ENCODE results near the gene TMCC2.

Gene TMCC2

DNA sequence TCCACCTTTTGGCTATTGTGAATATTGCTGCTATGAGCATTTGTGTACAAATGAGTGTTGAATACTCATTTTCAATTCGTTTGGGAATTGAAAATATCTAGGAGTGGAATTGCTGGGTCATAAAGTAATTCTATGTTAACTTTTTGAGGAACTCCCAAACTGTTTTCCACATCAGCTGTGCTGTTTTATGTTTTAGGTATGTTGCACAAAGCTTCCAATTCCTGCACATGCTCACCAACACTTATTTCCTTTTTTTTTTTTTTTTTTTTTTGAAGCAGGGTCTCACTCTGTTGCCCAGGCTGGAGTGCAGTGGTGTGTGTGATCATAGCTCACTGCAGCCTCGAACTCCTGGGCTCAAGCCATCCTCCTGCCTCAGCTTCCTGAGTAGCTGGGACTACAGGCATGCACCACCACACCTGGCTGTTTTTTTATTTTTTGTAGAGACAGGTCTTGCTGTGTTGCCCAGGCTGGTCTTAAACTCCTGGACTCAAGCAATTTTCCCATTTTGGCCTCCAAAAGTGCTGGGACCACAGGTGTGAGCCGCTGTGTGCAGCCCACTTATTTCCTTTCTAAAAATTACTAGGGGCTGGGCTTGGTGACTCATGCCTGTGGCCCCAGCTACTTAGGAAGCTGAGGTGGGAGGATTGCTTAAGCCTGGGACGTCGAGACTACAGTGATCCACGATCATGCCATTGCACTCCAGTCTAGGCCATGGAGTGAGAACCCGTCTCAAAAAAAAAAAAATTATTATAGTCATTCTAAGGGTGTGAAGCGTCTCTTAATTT is 33.4 kb downstream of the TMCC2 start:
- DNase-seq (ENCODE audit: low spot score) = no peak

DNA sequence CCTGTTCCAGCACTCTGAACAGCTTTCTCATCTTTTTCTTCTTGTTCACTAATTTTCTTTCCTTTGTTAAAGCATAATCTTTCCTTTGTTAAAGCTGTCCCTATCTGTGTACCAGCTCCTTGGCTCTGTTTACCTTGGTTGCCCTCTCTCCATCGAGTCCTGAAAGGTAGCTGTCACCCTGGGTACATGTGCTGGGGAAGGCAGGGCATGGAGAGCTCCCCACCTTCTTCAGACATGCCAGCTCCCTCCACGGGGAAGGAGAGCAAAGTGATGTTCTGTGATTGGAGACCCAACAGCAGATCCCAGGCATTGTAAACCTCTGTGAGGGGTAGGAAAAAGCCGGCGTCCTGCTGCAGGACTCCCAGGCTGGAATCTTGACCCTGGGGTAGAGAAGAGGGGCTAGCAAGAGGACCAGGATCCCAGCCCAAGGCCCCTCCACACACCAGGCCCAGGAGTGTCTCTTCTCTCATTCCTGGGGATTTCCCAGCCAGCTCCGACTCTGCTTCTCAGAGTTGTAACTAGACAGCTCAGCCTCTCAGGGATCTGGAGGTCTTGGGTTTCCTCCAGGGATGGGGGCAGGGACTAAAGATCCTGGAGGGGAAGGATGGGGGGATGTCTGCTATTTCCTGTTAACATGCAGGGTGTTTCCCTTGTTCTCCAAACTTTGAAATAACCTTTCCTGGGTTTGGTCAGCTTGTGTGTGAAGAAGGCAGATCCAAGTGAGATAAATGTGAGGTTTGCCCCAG is 34.4 kb downstream of the TMCC2 start:
- no peak for DNase-seq (ENCODE audit: low spot score)

DNA sequence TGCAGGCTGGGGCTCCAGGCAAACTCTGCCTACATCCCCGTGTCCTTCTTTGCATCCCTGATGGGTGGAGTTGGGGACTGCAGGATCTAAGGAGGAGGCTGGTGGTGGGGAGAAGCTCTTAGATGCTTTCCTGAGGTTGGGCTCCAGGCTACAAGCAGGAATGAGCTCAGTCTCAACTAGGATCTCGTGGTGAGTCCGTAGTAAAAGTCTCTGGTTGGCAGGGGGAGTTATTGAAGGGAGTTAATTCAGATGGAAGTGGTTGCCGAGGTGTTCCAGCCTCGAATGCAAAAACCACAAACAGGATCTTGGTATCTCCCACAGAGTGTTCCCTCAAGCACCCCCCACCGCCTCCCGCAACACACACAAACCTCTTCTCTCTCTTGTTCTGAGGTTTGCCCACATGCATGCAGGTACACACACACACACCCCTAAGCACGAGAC is 35.0 kb downstream of the TMCC2 start:
- DNase-seq (ENCODE audit: low spot score) = no peak

DNA sequence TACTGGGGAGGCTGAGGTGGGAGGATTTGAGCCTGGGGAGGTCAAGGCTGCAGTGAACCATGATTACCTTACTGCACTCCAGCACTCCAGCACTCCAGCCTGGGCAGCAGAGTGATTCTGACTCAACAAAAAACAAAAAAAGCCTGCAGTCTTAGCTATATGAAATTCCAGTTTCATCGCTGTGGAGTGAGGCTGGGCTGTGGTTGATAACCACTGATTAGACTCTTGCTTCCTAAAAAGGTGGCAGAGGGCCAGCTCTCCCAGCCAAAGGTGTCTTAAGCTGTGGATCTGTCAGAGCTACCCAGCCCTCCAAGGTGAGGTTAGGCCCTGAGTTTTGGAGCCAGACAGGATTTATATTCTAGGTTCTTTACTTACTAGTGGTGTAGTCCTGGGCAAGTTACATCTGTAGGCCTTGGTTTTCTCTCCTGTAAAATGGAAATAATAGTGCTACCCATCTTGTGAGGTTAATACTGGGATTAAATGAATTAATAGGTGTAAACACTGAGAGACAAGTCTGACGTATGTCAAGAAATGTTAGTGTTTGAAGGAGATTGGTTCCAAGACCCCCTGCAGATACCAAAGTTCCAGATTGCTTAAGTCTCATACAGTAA is 35.9 kb downstream of the TMCC2 start:
- no peak for DNase-seq (ENCODE audit: low spot score)

DNA sequence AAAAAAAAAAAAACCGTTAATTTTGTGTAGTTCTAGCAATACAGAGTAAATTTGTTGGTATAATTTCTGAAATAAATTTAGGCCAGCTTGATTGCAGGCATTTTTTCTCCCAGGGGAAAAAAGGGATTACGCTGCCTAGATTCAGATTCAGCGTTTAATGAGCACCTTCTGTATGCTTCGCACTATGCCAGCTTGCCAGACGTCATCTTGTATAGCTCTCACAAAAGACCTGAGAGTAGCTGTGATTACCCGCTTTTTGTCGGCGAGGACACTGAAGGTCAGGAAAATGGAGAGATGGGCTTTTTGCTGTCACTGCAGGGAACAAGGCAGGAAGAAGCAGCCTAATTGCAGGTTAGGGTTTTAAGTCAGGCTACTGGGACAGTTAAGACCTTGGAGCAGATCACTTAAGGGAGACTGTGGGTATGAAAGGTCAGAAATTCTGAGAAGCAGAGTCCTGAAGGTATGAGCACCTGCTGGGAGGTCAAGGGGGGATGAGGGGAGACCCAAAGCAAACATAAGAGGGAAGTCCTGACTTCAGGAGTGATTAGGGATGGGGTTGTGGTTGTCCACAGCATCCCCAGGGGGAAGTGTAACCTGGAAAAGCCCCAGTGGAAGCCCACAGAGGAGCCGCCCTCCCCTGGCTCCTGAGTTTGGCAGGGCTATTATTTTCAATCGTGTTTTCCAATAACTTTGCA is 39.0 kb downstream of the TMCC2 start:
- DNase-seq (ENCODE audit: low spot score) = no peak

DNA sequence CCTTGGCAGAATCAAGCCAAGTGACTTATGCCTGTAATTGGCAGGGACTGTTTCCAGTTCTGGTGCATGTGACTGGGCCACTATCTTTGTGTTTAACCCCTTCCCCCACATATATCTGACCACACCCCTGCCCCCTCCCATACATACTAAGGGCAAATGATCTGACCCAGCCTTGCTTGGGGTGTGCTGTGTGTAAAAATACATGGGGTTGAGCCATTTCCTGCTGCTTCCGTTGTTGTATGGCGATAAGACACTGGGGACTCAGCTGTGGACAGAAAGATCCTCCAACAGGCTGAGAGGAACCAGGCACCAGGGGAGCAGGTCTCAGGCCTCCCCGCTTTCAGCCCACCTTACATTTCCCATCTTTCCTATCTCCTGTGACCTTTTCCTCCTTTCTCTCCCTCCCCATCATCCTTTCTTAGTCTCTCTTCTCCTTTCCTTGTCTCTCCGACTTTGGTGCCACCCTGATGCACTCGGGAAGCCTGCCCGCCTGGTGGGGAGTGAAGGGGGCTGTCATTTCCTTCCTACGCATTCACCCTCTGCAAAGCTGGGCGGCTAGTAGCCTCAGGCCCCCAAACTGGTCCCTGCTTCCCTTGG is 39.7 kb downstream of the TMCC2 start:
- DNase-seq (ENCODE audit: low spot score) = no peak

DNA sequence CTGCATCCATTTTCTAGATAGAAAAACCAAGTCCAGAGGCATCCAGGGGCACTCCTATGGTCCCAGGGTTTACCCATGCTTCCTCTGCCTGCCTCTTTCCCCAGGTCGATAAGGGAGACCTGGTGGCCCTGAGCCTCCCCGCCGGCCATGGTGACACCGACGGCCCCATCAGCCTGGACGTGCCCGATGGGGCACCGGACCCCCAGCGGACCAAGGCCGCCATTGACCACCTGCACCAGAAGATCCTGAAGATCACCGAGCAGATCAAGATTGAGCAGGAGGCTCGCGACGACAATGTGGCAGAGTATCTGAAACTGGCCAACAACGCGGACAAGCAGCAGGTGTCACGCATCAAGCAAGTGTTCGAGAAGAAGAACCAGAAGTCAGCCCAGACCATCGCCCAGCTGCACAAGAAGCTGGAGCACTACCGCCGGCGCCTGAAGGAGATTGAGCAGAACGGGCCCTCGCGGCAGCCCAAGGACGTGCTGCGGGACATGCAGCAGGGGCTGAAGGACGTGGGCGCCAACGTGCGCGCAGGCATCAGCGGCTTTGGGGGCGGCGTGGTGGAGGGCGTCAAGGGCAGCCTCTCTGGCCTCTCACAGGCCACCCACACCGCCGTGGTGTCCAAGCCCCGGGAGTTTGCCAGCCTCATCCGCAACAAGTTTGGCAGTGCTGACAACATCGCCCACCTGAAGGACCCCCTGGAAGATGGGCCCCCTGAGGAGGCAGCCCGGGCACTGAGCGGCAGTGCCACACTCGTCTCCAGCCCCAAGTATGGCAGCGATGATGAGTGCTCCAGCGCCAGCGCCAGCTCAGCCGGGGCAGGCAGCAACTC is 41.3 kb downstream of the TMCC2 start:
- no peak for DNase-seq (ENCODE audit: low spot score)

DNA sequence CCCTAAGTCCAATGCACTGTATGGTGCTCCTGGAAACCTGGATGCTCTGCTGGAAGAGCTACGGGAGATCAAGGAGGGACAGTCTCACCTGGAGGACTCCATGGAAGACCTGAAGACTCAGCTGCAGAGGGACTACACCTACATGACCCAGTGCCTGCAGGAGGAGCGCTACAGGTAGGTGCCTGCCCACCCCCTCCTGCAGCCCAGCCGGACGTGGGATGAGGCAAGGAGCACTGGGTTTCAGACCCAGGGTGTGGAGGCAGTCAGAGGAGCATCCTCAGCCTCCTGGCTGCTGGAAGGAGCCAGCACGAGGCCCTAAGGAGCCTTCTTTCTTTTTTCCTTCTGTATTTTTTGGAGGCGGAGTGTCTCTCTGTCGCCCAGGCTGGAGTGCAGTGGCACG is 42.0 kb downstream of the TMCC2 start:
- DNase-seq (ENCODE audit: low spot score) = no peak

DNA sequence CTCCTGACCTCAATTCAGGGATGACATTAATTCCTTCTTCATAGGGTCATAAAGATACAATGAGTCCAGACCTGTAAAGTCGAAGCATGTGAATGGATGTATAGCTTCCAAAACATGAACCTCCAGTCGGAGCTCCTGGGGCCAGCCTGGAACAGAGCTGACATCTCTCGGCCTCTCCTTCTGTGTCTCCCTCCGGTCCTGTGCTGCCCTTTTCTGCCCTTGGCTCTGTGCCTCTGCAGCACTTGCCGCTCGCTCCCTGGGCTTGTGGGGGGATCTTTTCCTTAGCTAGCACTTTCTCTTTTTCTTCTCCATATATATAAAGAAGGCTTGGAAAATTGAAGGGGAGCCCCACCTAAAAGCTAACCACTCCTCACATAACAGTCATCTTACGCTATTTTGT is 42.5 kb downstream of the TMCC2 start:
- DNase-seq (ENCODE audit: low spot score) = no peak

DNA sequence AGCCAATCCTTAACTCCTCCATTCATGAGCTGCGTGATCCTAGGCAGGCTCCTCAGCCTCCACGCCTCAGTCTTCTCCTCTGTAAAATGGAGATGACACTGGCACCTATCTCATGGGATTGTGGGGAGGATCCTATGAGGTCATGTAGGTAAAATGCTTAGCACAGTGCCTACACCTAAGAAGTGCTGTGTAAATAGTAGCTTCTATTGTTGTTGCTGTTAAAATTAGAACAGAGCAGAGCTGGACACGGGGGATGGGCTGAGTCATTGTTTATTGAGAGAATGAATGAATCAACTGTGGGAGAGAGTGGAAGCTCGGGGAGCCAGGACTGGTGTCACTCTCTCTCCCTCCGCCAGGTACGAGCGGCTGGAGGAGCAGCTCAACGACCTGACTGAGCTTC is 43.0 kb downstream of the TMCC2 start:
- DNase-seq (ENCODE audit: low spot score) = no peak

DNA sequence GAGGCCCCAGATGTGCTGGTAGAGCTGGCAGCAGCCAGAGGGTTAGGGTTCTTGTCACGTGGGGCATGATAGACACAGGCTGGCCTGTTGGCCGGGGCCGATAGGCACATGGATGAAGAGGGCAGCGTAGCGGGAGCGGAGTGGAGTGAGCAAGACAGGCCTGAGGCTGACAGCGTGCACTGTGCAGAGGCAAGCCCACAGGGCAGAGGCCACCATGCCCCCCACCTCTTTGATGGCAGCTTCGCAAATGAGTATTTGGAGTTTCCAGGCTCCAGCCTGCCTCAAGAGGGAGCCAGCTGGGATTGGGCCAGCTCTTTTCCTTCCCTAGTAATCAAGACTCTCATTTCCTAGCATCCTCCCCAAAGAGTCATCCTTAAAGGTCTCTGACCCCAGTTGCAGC is 43.5 kb downstream of the TMCC2 start:
- no peak for DNase-seq (ENCODE audit: low spot score)

DNA sequence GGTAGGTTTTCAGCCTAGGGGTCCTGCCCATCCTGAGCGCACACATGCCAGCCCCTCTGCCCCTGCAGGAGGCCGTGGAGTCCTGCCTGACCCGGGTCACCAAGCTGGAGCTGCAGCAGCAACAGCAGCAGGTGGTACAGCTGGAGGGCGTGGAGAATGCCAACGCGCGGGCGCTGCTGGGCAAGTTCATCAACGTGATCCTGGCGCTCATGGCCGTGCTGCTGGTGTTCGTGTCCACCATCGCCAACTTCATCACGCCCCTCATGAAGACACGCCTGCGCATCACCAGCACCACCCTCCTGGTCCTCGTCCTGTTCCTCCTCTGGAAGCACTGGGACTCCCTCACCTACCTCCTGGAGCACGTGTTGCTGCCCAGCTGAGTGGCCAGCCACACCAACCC is 44.0 kb downstream of the TMCC2 start:
- DNase-seq (ENCODE audit: low spot score) = no peak

DNA sequence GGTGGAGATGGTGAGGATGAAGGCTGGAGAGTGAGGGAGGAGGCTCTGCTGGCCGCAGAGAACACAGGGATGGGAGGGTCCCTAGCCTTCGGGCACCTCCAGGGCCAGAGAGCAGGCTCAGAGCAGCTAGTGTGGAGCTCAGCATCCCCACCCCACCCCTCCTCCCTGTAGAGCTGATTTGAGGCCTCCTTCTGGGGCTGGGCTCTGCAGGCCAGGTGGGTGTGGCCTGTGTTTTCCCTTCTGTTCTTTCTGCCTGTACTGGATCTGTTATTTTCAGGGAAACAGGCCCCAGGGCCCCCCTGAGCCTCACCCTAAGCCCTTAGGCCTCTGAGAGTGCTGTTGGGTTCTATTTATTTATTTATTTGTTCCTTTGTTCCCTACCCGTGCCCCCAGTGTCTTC is 44.8 kb downstream of the TMCC2 start:
- no peak for DNase-seq (ENCODE audit: low spot score)

DNA sequence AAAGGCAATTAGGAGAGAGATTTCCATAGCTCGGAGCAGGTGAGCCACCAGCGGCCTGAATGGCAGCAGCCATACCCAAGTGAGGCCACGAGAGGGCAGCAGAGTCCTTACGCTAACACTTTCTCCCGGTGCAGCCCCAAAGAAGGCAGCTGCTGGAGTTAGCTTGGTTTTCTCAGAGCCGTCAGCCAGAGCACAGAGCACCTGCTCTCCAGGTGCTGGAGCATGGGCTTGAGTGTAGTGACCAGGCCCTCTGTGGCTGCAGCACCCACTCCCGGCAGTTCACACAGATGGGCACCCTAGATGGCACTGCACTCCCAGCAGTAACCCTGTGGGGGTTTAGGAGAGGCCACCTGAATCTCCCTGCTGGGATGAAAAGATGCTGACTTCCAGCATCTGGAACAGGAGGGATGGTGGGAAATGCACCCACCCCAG is 45.8 kb downstream of the TMCC2 start:
- DNase-seq (ENCODE audit: low spot score) = peak; percentile 85

DNA sequence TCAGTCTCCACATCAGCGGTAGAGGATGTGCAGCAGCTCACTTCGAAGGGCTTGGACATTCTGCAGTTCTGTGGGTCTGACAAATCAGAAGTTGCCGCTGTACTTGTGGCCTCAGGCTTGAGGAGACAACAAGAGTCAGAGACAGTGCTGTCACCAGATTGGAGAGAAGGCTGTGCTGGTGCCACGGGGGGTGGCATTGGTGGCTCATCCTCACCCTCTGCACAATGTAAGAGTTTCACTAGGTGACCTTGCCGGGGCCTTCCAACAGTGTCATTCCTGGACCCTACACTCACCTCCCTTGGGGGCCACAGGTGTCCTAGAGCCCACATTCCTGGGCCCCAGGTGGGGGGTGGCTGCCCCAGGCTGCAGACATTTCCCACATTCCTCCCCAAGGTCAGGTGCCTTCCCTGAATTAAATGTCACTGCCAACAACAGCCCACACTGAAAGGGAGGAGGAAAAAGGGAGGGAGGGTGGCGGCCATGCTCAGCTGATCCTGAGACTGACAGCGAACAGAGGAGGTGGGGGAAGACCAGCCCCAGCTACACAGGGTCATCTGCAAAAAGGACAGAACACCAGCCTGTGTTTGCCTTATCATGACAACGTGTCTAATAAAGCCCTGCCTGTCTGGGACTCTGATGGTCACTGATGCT is 46.4 kb downstream of the TMCC2 start:
- DNase-seq (ENCODE audit: low spot score) = no peak

DNA sequence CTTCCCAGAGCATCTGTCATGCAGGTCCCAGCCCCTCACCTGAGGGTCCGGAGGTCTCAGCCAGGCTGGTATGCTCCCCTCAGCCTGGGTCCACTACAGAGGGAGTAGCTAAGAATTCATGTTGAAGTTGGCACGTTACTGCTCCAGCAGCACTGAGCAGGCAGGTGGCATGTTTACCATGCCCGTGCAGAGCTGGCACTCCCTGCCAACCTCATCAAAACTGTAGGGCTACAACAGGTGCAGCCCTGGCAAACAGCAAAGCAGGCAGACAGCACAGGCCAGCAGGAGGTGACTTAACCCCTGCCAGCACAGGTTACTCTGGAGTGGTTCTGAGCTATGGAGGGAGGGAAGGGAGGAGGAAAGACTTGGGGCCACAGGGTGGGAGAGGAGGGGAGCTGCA is 47.4 kb downstream of the TMCC2 start:
- no peak for DNase-seq (ENCODE audit: low spot score)

DNA sequence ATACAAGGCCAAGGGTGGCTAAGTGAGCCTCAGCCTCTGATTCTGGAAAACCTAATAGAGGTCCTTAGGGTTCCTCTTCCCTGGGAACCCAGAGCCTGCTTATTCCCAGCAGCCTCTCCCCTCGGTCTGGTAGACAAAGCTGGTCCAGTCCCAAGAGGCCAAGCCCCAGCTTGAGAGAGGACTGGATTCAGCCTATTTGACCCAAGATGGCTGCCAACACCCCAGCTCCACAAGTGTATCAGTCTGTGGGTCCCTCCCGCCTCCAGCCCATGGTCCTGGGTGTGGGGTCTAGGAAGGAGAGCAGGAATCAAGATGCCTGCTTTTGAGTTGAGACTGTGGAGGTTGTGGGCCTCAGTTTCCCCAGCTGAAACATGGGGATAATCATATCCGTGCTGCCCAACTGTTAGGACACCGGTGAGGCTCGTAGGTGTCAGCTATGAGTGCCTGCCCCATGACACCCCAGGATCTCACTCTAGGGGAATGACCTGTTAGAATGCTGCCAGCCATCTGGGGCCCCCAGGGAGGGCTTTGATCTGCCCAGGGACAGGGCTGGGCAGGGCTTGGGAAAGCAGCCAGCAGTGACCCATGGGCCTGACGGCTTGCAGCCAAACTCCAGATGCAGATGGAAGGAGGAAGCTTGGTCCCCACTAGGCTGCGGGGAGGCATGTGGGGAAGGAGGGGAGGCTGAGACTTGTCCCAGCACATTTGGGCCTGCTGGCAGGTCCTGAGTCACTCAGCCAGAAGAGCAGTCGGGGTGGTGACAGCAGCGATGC is 48.4 kb downstream of the TMCC2 start:
- no peak for DNase-seq (ENCODE audit: low spot score)

DNA sequence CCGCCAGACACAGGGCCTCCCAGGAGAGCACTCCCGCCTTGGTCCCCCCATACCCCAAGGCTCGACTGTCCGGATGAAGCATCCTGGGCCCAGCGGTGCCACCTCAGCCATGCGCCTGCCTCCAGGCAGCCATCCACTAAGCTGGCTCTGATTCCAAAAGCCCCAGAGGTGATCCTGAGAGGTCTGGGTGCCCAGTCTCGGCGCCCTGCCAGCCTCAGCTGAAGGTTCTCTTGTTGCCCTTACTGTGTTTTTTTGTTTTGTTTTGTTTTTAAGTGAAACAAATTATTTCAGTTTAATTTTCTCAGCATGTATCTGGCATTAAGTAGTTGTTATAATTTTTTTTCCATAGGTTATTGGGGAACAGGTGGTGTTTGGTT is 48.9 kb downstream of the TMCC2 start:
- no peak for DNase-seq (ENCODE audit: low spot score)

DNA sequence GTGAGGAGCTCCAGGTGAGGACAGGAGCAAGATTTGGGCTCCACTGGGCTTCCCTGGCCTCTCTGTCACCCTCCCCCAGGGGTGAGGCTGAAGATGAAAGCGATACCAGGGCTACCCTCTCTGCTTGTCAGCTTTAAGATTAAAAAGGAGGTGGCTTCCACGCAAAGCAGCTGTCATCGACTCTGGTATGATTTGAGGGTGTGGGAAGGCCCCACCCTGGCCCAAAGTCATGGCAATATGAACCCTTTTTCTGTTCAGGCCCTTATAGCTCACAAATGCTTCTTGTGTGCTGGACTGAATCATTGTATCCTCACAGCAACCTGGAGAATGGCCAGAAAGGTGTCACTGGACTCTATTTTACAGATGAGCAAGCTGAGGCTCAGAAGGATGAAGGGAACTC is 52.2 kb downstream of the TMCC2 start:
- DNase-seq (ENCODE audit: low spot score) = no peak
